A673 (cell line): Measurements from ENCODE around the gene ZNF566. TPM values are rescaled to one million over a fixed set of nuclear protein-coding genes. Genes with fewer than 3 reads are reported as not detected.

ENCODE experiments used
- BruUV-seq: library from RNA; stranded (reverse); fragments of 400-500 nt; replicated peaks from 2 replicates; lab custom pipeline; 2021; lab: Mats Ljungman, UMichigan
- CTCF ChIA-PET: fragments of 300-600 bp; sonication (Branson Sonifier 250); formaldehyde crosslinking; loops from one replicate; lab custom pipeline; 2022; ENCODE audit warnings: antibody characterized with exemption; lab: Charles Lee
- POLR2A ChIA-PET: fragments of 300-600 bp; sonication (Branson Sonifier 250); formaldehyde crosslinking; loops from one replicate; lab custom pipeline; 2022; ENCODE audit warnings: antibody characterized with exemption; ENCODE audit not compliant: low non-redundant PET; lab: Charles Lee
- DNase-seq: peaks from one replicate; pipeline ENCODE4 v3.0.0-alpha.2; 2015; ENCODE audit warnings: low spot score
- H3K27ac ChIP-seq: fragments of 200-600 bp; sonication (generic); 2 replicates; pipeline ENCODE4 v1.5.1; 2016; ENCODE audit warnings: mixed run types, low read depth, mild to moderate bottlenecking, mixed read lengths, antibody characterized with exemption, low read length; ENCODE audit not compliant: poor library complexity, severe bottlenecking
- H3K27me3 ChIP-seq: fragments of 200-600 bp; sonication (generic); replicated peaks from 2 replicates; pipeline ENCODE4 v1.6.1; 2017; ENCODE audit warnings: mixed run types, low read depth, mild to moderate bottlenecking, mixed read lengths, antibody characterized with exemption, low read length; ENCODE audit not compliant: insufficient read depth, poor library complexity
- H3K36me3 ChIP-seq: fragments of 200-600 bp; sonication (generic); 2 replicates; pipeline ENCODE4 v1.6.1; 2016; ENCODE audit warnings: mixed run types, mild to moderate bottlenecking, mixed read lengths, antibody characterized with exemption, low read length; ENCODE audit not compliant: insufficient read depth, poor library complexity, severe bottlenecking
- H3K4me1 ChIP-seq: fragments of 200-600 bp; sonication (generic); 2 replicates; pipeline ENCODE4 v1.6.1; 2017; ENCODE audit warnings: mixed run types, mild to moderate bottlenecking, mixed read lengths, antibody characterized with exemption, low read length; ENCODE audit not compliant: insufficient read depth, poor library complexity, severe bottlenecking
- H3K4me3 ChIP-seq: fragments of 200-600 bp; sonication (generic); 2 replicates; pipeline ENCODE4 v1.5.1; 2016; ENCODE audit warnings: low read depth, mixed run types, mild to moderate bottlenecking, mixed read lengths, low read length; ENCODE audit not compliant: poor library complexity, severe bottlenecking
- H3K9me3 ChIP-seq: fragments of 200-600 bp; sonication (generic); 2 replicates; pipeline ENCODE4 v1.6.1; 2016; ENCODE audit warnings: mixed run types, low read depth, mild to moderate bottlenecking, mixed read lengths, antibody characterized with exemption, low read length; ENCODE audit not compliant: poor library complexity, severe bottlenecking
- CTCF ChIP-seq: fragments of 300-800, 200-600 bp; sonication (generic); conservative IDR thresholded peaks from 2 replicates; pipeline ENCODE4 v1.5.1; 2017; ENCODE audit warnings: low read depth, mild to moderate bottlenecking, antibody characterized with exemption, low read length, moderate library complexity, mixed read lengths
- EZH2 ChIP-seq: fragments of 200-600 bp; sonication (generic); IDR thresholded peaks from 2 replicates; pipeline ENCODE4 v1.6.1; 2017; ENCODE audit warnings: borderline replicate concordance, low read depth, mild to moderate bottlenecking, mixed read lengths, antibody characterized with exemption, low read length; ENCODE audit not compliant: poor library complexity, severe bottlenecking
- intact Hi-C: fragments of 100-400 bp; cut with micrococcal nuclease; formaldehyde crosslinking; loops from one replicate; pipeline ENCODE4 v1.10.0; 2022; ENCODE audit not compliant: unreplicated experiment
- total RNA-seq: library from RNA; stranded (reverse); gene quantifications from 2 replicates; pipeline ENCODE4 v1.2.3, GENCODE V29; 2021

The ZNF566 gene
- total RNA-seq, 1 experiment from 2014 or later = 16.4 TPM

DNA sequence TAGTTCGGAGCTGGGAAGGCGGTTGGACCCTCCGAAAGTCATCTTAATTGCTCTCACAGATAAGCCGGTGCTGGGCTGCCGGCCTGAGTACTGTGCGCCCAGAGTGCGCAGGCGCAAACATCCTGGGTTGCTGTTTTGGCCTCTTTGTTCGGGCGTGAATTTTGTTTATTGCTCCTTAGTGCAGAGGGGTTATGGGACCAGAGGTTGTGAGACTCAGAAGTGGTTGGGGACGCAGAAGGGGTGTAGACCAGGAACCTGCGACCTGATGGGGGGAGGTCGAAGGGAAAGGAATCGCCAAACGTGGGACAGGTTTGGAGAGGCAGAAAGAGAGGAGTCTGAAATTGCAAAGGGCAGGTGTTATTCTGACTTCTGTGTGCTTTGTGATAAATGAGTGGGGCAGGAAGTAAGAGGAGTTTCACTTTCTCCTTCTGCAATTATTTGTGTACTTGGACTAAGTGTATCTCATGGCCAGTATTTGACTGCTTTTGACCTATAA lies 607 bp upstream of the ZNF566 start:
- TF ChIP-seq EZH2 (no peak), CTCF (no peak)
- intact Hi-C loops = loop anchor here (5.0 kb wide), 1 partner anchor 298 kb away; no protein-coding TSS in a partner anchor
- Histone ChIP-seq H3K9me3 (no peaks in the 10 kb centered on the region), H3K27ac (peak overlapping the region; percentile 97), H3K36me3 (no peaks in the 10 kb centered on the region), H3K4me3 (peak overlapping the region; percentile 61), H3K27me3 (no peaks in the 10 kb centered on the region), H3K4me1 (peaks cover 3% of the 10 kb centered on the region)
- DNase-seq = peak; percentile 96
- ChIA-PET CTCF (no interaction called here), POLR2A (interaction anchor here (0.6 to 0.7 kb wide), 3 partner anchors 38 to 307 kb away, joined by 3 read pairs; partner anchors contain the start of gene ZNF260)
- TSS peak; percentile 85 for BruUV-seq

- POLR2A ChIA-PET = interaction anchor here (0.7 to 0.8 kb wide), 2 partner anchors 218 to 333 kb away, joined by 3 read pairs; no protein-coding TSS in a partner anchor
- TF ChIP-seq CTCF = 0 out of 2 replicates have a peak, but pooled peaks have one; percentile 12
- no peak for TF ChIP-seq EZH2
- peak overlapping the region; percentile 61 for H3K4me3 ChIP-seq
- no TSS peak for BruUV-seq
- no peaks in the 10 kb centered on the region for H3K36me3 ChIP-seq
- intact Hi-C loops = no loop called here
- peak overlapping the region; percentile 97 for H3K27ac ChIP-seq
- H3K27me3 ChIP-seq = no peaks in the 10 kb centered on the region
- CTCF ChIA-PET = no interaction called here
- peaks cover 4% of the 10 kb centered on the region for H3K9me3 ChIP-seq
- H3K4me1 ChIP-seq = peaks cover 3% of the 10 kb centered on the region
- DNase-seq = peak; percentile 33
These were observed 579 bp downstream of the ZNF566 start for GRCh38 chr19:36488846-36489117.

- intact Hi-C loops = no loop called here
- no TSS peak for BruUV-seq
- CTCF ChIA-PET = no interaction called here
These were observed 1.1 kb downstream of the ZNF566 start for GRCh38 chr19:36488118-36488845.

More at GRCh38 chr19:36488118-36488845, 1.1 kb downstream of the ZNF566 start:
- no peak for DNase-seq
- POLR2A ChIA-PET = interaction anchor here (0.7 kb wide), 2 partner anchors 15 to 332 kb away, joined by 3 read pairs; no protein-coding TSS in a partner anchor
- peaks cover 3% of the 10 kb centered on the region for H3K4me1 ChIP-seq
- H3K27me3 ChIP-seq = no peaks in the 10 kb centered on the region
- H3K27ac ChIP-seq = peak overlapping the region; percentile 97
- TF ChIP-seq CTCF = no peak
- no peak for TF ChIP-seq EZH2
- peaks cover 4% of the 10 kb centered on the region for H3K9me3 ChIP-seq
- H3K36me3 ChIP-seq = no peaks in the 10 kb centered on the region
- peak overlapping the region; percentile 61 for H3K4me3 ChIP-seq
